ENCODE measurements around the gene KCNJ10.
A peak's percentile ranks its signal among the peaks of the same experiment; 100 is the strongest.
"Not testable (repeated sequence)": the region's sequence is repeated elsewhere in the genome, so short reads cannot be mapped to it uniquely, and the experiment has no call there.

The KCNJ10 gene

DNA sequence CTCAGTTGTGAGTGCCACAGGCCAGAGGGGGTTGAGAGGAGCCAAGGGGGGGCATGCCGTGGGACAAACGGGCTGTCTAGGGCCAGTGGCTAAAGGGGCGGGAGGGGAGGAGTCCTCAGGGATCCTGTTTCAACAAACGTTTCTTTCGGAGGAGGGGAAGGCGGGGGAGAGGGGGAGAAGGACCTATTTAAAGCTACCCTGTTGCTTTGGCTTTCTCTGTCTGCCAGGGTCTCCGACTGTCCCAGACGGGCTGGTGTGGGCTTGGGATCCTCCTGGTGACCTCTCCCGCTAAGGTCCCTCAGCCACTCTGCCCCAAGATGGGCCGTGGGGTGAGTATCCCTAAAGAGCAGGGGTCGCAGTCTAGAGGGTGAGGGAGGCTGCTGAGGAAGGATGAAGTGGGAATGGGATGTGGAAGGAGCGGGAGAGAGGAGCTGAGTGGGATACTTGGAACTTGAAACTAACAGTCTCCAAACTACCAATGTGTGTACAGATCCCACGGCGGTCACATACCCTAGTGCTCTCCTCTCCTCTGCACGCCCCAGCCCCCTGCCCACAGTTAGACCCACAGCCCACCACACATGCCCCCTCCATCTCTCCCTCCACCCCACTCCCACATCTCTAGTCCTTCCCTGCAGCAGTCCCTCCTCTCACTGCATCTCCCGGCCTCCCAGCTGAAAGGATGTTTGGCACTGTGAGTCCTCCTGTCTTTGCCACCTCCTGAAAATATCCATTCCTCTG, 45.8 kb upstream of the KCNJ10 start, which contains the start of gene ATP1A2:
Gene ATP1A2, plus strand, starts transcription at position 215 of the 738 bp plus-strand sequence. Its CDS starts 103 bp downstream, at position 318.
- Histone ChIP-seq H3K36me3 (peaks cover 0 to 3% (median 0%) of the 10 kb centered on the region in 3 donors), H3K27me3 (no peaks in the 10 kb centered on the region), H3K4me3 (peak within 1 kb of the TSS; percentile 57 to 66), H3K27ac (peak within 1 kb of the TSS; percentile 86 to 90), H3K9me3 (no peaks in the 10 kb centered on the region), H3K4me1 (peaks cover 0 to 74% (median 39%) of the 10 kb centered on the region in 4 donors)
- intact Hi-C loops (cut with DNase I; ENCODE audit: low total_unique reads) = no loop called here
- TF ChIP-seq, protein P1, sequence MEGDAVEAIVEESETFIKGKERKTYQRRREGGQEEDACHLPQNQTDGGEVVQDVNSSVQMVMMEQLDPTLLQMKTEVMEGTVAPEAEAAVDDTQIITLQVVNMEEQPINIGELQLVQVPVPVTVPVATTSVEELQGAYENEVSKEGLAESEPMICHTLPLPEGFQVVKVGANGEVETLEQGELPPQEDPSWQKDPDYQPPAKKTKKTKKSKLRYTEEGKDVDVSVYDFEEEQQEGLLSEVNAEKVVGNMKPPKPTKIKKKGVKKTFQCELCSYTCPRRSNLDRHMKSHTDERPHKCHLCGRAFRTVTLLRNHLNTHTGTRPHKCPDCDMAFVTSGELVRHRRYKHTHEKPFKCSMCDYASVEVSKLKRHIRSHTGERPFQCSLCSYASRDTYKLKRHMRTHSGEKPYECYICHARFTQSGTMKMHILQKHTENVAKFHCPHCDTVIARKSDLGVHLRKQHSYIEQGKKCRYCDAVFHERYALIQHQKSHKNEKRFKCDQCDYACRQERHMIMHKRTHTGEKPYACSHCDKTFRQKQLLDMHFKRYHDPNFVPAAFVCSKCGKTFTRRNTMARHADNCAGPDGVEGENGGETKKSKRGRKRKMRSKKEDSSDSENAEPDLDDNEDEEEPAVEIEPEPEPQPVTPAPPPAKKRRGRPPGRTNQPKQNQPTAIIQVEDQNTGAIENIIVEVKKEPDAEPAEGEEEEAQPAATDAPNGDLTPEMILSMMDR (IDR thresholded peaks at IDR 0.05) = no peak
- DNase-seq = peak; percentile 49 to 91

DNA sequence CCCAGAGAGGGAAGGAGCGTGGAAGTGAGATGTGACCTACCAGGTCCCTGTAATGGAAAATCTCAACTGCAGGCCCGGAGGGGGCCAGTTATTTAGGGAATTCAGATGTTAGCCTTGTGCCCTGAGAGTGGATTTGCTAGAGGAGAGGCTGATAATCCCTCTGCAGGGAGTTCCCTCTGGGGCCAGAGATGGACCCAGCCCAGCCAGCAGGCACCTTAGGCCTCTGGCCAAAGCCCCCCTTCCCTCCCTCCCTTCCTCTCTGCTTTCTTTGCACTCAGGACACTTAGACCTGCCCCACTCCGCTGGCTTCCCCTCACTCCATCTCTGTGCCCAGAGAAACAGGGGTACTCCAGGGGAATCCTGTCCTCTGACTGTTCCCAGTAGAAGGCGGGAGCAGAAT, 44.1 kb upstream of the KCNJ10 start:
- peak in 1 of 2 donors; percentile 81 for DNase-seq
- H3K4me3 ChIP-seq = no peak overlapping the region
- H3K4me1 ChIP-seq = peaks cover 0 to 65% (median 43%) of the 10 kb centered on the region in 4 donors
- no peaks in the 10 kb centered on the region for H3K9me3 ChIP-seq
- intact Hi-C loops (cut with DNase I; ENCODE audit: low total_unique reads) = no loop called here
- H3K27me3 ChIP-seq = no peaks in the 10 kb centered on the region
- TF ChIP-seq, protein P1 (IDR thresholded peaks at IDR 0.05) = no peak
- H3K36me3 ChIP-seq = no peaks in the 10 kb centered on the region
- H3K27ac ChIP-seq = peak overlapping the region; percentile 86 to 90

DNA sequence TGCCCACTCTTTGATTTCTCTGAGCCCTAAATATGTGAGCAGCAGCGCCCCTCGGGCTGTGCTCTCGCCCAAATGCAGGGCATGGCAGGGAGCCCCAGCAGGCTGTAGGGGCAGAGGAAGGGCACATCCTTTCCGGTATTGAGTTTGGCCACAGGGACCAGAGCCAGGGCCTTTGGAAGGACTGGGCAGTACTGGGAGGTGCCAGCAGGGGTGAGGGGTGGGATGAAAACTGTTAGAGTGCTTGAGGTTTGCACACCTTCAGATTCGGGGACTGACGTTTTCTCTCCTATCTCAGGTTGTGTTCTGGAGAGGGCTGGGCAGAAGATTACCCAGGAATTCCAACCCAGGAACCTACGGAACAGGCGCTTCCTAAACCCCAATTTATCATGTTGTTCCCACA, 43.4 kb upstream of the KCNJ10 start:
- Histone ChIP-seq H3K4me3 (no peak overlapping the region), H3K4me1 (peaks cover 0 to 63% (median 39%) of the 10 kb centered on the region in 4 donors), H3K27me3 (no peaks in the 10 kb centered on the region), H3K9me3 (no peaks in the 10 kb centered on the region), H3K27ac (peak overlapping the region; percentile 86 to 90), H3K36me3 (no peaks in the 10 kb centered on the region)
- intact Hi-C loops (cut with DNase I; ENCODE audit: low total_unique reads) = no loop called here
- DNase-seq = no peak
- TF ChIP-seq, protein P1 (IDR thresholded peaks at IDR 0.05) = no peak

DNA sequence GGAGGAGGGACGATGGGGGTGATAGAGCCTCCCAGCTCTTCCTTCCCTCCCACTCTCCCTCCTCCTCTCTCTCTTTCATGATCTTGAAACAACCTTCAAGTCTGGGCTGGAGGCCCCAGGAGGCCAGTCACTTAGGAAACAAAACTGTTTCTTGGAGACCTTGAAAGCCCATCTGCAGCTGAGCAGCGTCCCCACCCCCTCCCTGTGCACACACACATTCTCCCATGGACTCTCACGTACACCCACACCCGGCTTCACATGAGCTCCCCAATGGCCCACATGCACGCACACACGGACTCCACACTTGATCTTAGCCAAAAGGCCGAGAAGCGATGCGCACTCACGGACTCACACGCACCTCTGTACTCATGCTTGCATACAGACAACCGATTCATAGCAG, 42.4 kb upstream of the KCNJ10 start:
- intact Hi-C loops (cut with DNase I; ENCODE audit: low total_unique reads) = no loop called here
- Histone ChIP-seq H3K9me3 (no peaks in the 10 kb centered on the region), H3K27me3 (no peaks in the 10 kb centered on the region), H3K36me3 (no peaks in the 10 kb centered on the region), H3K27ac (no peak overlapping the region), H3K4me1 (peaks cover 0 to 54% (median 32%) of the 10 kb centered on the region in 4 donors), H3K4me3 (no peak overlapping the region)
- no peak for DNase-seq
- TF ChIP-seq, protein P1 (IDR thresholded peaks at IDR 0.05) = no peak

DNA sequence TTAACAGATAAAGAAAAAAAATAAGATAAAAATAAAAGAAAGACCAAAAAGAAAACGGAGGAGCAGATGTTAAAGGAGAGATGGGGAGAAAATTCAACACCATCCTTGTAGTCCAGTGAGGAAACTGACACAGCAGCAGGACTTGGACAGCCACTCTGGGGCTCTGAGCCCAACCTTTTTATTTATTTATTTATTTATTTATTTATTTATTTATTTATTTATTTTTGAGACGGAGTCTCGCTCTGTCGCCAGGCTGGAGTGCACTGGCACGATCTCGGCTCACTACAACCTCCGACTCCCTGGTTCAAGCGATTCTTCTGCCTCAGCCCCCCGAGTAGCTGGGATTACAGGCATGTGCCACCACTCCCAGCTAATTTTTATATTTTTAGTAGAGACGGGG, 41.5 kb upstream of the KCNJ10 start:
- DNase-seq; H3K27ac ChIP-seq; H3K27me3 ChIP-seq; H3K36me3 ChIP-seq; H3K9me3 ChIP-seq; H3K4me3 ChIP-seq; intact Hi-C loops (cut with DNase I; ENCODE audit: low total_unique reads): not testable (repeated sequence)
- H3K4me1 ChIP-seq = peaks cover 0 to 48% (median 29%) of the 10 kb centered on the region in 4 donors

DNA sequence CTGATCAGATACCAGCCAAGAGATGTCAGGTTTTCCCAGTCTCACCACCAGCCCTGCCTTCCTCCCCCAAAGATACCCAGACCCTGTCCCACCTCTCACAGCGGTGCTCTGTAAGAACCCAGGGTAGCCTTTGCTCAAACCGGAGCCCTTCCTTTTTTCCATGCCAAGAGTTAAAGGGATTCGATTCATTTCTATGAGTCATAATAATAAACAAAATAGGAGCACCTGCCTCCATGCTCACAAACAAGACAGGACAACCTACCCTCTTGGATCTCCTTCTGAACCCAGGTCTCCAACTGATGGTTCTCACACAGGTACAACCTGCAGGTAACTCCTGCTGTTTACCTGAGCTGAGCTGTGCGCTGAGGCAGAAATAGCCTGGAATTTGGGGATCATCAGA, 39.7 kb upstream of the KCNJ10 start:
- no peak overlapping the region for H3K4me3 ChIP-seq
- H3K4me1 ChIP-seq = peaks cover 0 to 39% (median 24%) of the 10 kb centered on the region in 4 donors
- H3K9me3 ChIP-seq = no peaks in the 10 kb centered on the region
- TF ChIP-seq, protein P1 (IDR thresholded peaks at IDR 0.05) = no peak
- no peak overlapping the region for H3K27ac ChIP-seq
- H3K27me3 ChIP-seq = no peaks in the 10 kb centered on the region
- DNase-seq = no peak
- H3K36me3 ChIP-seq = no peaks in the 10 kb centered on the region
- intact Hi-C loops (cut with DNase I; ENCODE audit: low total_unique reads) = loop anchor here (10.0 kb wide), 1 partner anchor 145 kb away; no protein-coding TSS in a partner anchor

Data from tibial artery (tissue), 4 donors.